ENCODE results near the gene DYRK4.

DNA sequence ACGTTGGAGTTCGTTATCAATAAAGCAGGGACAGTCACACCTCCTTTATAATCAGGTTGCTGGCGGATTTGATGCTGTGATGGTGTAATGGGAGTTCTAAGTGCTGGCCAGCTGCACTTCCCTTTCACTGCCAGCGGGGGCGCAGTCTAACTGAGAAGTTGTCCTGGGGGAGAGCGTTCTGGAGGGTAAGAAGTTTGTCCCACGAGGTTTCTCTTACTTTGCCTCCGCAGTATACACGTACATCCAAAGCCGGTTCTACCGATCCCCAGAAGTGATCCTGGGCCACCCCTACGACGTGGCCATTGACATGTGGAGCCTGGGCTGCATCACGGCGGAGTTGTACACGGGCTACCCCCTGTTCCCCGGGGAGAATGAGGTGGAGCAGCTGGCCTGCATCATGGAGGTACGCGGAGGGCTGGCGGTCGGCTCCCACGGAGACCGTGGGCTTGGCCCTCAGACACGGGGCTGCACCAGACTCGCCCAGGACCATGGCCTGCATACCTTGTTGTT, 42.7 kb downstream of the DYRK4 start:
- no peak for TF ChIP-seq GATA2 (IDR thresholded peaks at IDR 0.05; ENCODE audit: low read depth, low read length)
- TF ChIP-seq GATA3 (IDR thresholded peaks at IDR 0.05; ENCODE audit: low read depth, low read length): no peak

Data from SH-SY5Y (cell line).